OCI-LY1 (cell line): ENCODE results near the gene CFD.

Experiments used
- CTCF ChIP-seq: fragments of 200-600 bp; sonication (generic), shearing (Covaris generic); IDR thresholded peaks from 2 replicates; pipeline ENCODE4 v1.5.1; 2017; ENCODE audit warnings: mild to moderate bottlenecking, antibody characterized with exemption, low read length, moderate library complexity, mixed read lengths
- EZH2 ChIP-seq: fragments of 200-600 bp; sonication (generic), shearing (Covaris generic); IDR thresholded peaks from 2 replicates; pipeline ENCODE4 v1.8.0; 2017; ENCODE audit warnings: borderline replicate concordance, mixed run types, mild to moderate bottlenecking, antibody characterized with exemption, low read length, moderate library complexity, mixed read lengths

DNA sequence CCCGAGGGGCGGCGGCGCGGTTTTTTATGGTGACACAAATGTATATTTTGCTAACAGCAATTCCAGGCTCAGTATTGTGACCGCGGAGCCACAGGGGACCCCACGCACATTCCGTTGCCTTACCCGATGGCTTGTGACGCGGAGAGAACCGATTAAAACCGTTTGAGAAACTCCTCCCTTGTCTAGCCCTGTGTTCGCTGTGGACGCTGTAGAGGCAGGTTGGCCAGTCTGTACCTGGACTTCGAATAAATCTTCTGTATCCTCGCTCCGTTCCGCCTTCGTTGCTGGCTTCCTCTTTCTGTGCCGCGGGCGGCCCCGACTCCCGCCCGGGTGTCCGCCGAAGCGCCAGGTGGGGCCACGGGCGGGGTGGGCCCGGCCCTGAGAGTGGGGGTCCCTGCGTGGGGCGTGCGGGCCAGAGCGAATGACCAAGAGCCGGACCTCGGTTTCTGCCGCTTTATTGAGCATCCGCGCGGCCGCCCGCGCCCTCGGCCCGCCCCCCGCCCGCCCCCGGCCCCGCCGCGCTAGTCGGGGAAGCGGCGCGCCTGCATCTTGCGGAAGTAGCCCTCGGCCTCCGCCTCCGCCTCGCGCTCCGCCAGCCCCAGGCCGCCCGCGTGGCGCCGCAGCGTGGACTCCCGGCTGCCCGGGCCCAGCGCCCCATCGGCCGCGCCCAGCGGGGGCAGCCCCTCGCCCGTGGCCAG is 47.3 kb upstream of the CFD start:
- TF ChIP-seq CTCF (no peak), EZH2 (no peak)
